Endothelial cell of umbilical vein (primary cell): Measurements from ENCODE around the gene CFP. TPM values are rescaled to one million over a fixed set of nuclear protein-coding genes. Genes with fewer than 3 reads are reported as not detected.

Experiments used
- BruUV-seq: library from RNA; stranded (reverse); fragments of 400-500 nt; replicated peaks from 2 replicates; lab custom pipeline; 2021; lab: Mats Ljungman, UMichigan
- CTCF ChIA-PET: fragments of 300-600, 350-600 bp; sonication (Branson Sonifier 250); formaldehyde crosslinking; loops from one replicate; lab custom pipeline; 2021; ENCODE audit warnings: antibody characterized with exemption, inconsistent platforms; lab: Charles Lee
- POLR2A ChIA-PET: fragments of 300-600, 350-600 bp; sonication (Branson Sonifier 250); formaldehyde crosslinking; loops from one replicate; lab custom pipeline; 2021; ENCODE audit warnings: antibody characterized with exemption, inconsistent platforms; lab: Charles Lee
- DNase-seq: peaks from one replicate; pipeline ENCODE4 v3.0.0-alpha.2; 2011; ENCODE audit warnings: low read depth, low spot score
- FAIRE-seq: peaks from 2 replicates; lab custom pipeline; 2011; peaks lifted over from hg19 to GRCh38; lab: Jason Lieb, UNC
- H2AFZ ChIP-seq: 2 replicates; pipeline ENCODE4 v1.6.0; 2012; ENCODE audit warnings: low read depth, low read length, control low read depth, inconsistent platforms
- H3K27ac ChIP-seq: 2 replicates; pipeline ENCODE4 v1.5.1; 2011; ENCODE audit warnings: low read depth, mild to moderate bottlenecking, control low read depth, low read length, moderate library complexity; ENCODE audit not compliant: insufficient read depth
- H3K27me3 ChIP-seq, 2 experiments: 2 replicates each; pipeline versions ENCODE4 v1.6.0 to v1.6.1; 2011; ENCODE audit warnings: low read length in 2 of 2, mixed read lengths in 1 of 2; ENCODE audit not compliant: control insufficient read depth in 2 of 2, insufficient read depth in 2 of 2
- H3K36me3 ChIP-seq, 2 experiments: 2 replicates in 1 of 2; 3 replicates in 1 of 2; pipeline ENCODE4 v1.5.1; 2011; ENCODE audit warnings: low read length in 2 of 2, mild to moderate bottlenecking in 1 of 2, moderate library complexity in 1 of 2; ENCODE audit not compliant: control insufficient read depth in 2 of 2, insufficient read depth in 2 of 2; ENCODE audit errors: extremely low read depth in 1 of 2
- H3K4me1 ChIP-seq: 3 replicates; pipeline ENCODE4 v1.5.1; 2011; ENCODE audit warnings: mild to moderate bottlenecking, low read length; ENCODE audit not compliant: control insufficient read depth, insufficient read depth; ENCODE audit errors: extremely low read depth
- H3K4me2 ChIP-seq: 2 replicates; pipeline ENCODE4 v1.6.1; 2011; ENCODE audit warnings: low read length, control low read depth, mixed read lengths; ENCODE audit not compliant: insufficient read depth
- H3K4me3 ChIP-seq, 3 experiments: fragments of 200-600 bp in 1 of 3; sonication (generic), shearing (Covaris generic) in 1 of 3; replicated peaks in 1 of 3; 2 replicates each; pipeline ENCODE4 v1.5.1; 2011 to 2016; ENCODE audit warnings: control low read depth in 3 of 3, low read length in 3 of 3, mild to moderate bottlenecking in 2 of 3, inconsistent platforms in 1 of 3, low read depth in 1 of 3, moderate library complexity in 1 of 3; ENCODE audit not compliant: insufficient read depth in 1 of 3
- H3K79me2 ChIP-seq: 2 replicates; pipeline ENCODE4 v1.6.0; 2012; ENCODE audit warnings: low read length, inconsistent platforms; ENCODE audit not compliant: control insufficient read depth, insufficient read depth
- H3K9ac ChIP-seq: replicated peaks from 2 replicates; pipeline ENCODE3; 2011; ENCODE audit warnings: low read length, control low read depth; ENCODE audit not compliant: insufficient read depth; ENCODE audit errors: extremely low read depth
- H3K9me1 ChIP-seq: replicated peaks from 3 replicates; pipeline ENCODE4 v1.6.0; 2011; ENCODE audit warnings: mild to moderate bottlenecking, low read length; ENCODE audit not compliant: control insufficient read depth, insufficient read depth; ENCODE audit errors: extremely low read depth
- H3K9me3 ChIP-seq: replicated peaks from 2 replicates; pipeline ENCODE4 v1.5.1; 2012; ENCODE audit warnings: low read length, inconsistent platforms; ENCODE audit not compliant: control insufficient read depth, insufficient read depth
- H4K20me1 ChIP-seq: replicated peaks from 2 replicates; pipeline ENCODE3; 2011; ENCODE audit warnings: mild to moderate bottlenecking, low read length; ENCODE audit not compliant: control insufficient read depth, insufficient read depth; ENCODE audit errors: extremely low read depth
- EZH2 ChIP-seq: IDR thresholded peaks from 2 replicates; pipeline ENCODE4 v1.6.1; 2012; ENCODE audit warnings: borderline replicate concordance, low read depth, mild to moderate bottlenecking, moderate library complexity, low read length, inconsistent platforms; ENCODE audit not compliant: severe bottlenecking
- FOS ChIP-seq: IDR thresholded peaks from 2 replicates; pipeline ENCODE4 v1.6.1; 2011; ENCODE audit warnings: mild to moderate bottlenecking, low read length, moderate library complexity, borderline replicate concordance; ENCODE audit not compliant: insufficient read depth
- GATA2 ChIP-seq: IDR thresholded peaks from 2 replicates; pipeline ENCODE4 v1.7.0; 2011; ENCODE audit warnings: low read depth, mild to moderate bottlenecking, moderate library complexity, mixed read lengths, low read length; ENCODE audit not compliant: insufficient read length, insufficient read depth
- JUN ChIP-seq: IDR thresholded peaks from 2 replicates; pipeline ENCODE4 v1.6.1; 2011; ENCODE audit warnings: borderline replicate concordance, low read depth; ENCODE audit not compliant: insufficient read length, insufficient read depth
- MYC ChIP-seq: IDR thresholded peaks from one replicate; pipeline ENCODE4 v1.6.1; 2011; ENCODE audit warnings: mild to moderate bottlenecking, low read depth, low read length
- POLR2A ChIP-seq: IDR thresholded peaks from 2 replicates; pipeline ENCODE4 v1.6.1; 2012; ENCODE audit warnings: low read depth, mild to moderate bottlenecking, control low read depth, low read length
- POLR2AphosphoS5 ChIP-seq: IDR thresholded peaks from 2 replicates; pipeline ENCODE4 v1.6.1; 2012; ENCODE audit warnings: low read depth, mild to moderate bottlenecking, control low read depth, low read length, moderate library complexity; ENCODE audit not compliant: insufficient read depth
- dilution Hi-C: fragments of 300-500 bp; cut with MboI; formaldehyde crosslinking; loops from one replicate; pipeline ENCODE4 v1.15.0; 2019; ENCODE audit warnings: low sequenced_read_pairs; ENCODE audit not compliant: extremely low pct_ligation_motif_present
- intact Hi-C: fragments of 100-400 bp; cut with micrococcal nuclease; formaldehyde crosslinking; loops from one replicate; pipeline ENCODE4 v1.10.0; 2022
- polyA plus RNA-seq, 4 experiments: library from polyadenylated mRNA; depleted of rRNA in 3 of 4; stranded (reverse) in 3 of 4; unstranded in 1 of 4; fragments of >200 nt; gene quantifications; 2 replicates each; pipeline versions ENCODE4 v1.2.1 to v1.2.3, GENCODE V29; 2011 to 2012; ENCODE audit warnings: missing spikeins in 1 of 4
- total RNA-seq: library from RNA; stranded (reverse); gene quantifications from 2 replicates; pipeline ENCODE4 v1.2.3, GENCODE V29; 2021
- TF ChIP-seq, protein P1 (sequence below), 2 donors: IDR thresholded peaks; 1 replicate in 1 of 2; 2 replicates in 1 of 2; pipeline ENCODE4 v1.5.1; 2011; ENCODE audit warnings: low read length in 2 of 2, mild to moderate bottlenecking in 2 of 2, moderate library complexity in 2 of 2, control low read depth in 1 of 2, inconsistent platforms in 1 of 2, low read depth in 1 of 2; ENCODE audit not compliant: insufficient read depth in 1 of 2; ENCODE audit errors: extremely low read depth in 1 of 2
- TF ChIP-seq, protein P2 (sequence below): IDR thresholded peaks from 2 replicates; pipeline ENCODE4 v1.6.1; 2011; ENCODE audit not compliant: insufficient read depth, insufficient read length

The CFP gene
- total and polyA plus RNA-seq, 2 donors (not counting 3 experiments of a cell fraction or from before 2014, with no cell fraction given) = 0.69 to 1.00 TPM

DNA sequence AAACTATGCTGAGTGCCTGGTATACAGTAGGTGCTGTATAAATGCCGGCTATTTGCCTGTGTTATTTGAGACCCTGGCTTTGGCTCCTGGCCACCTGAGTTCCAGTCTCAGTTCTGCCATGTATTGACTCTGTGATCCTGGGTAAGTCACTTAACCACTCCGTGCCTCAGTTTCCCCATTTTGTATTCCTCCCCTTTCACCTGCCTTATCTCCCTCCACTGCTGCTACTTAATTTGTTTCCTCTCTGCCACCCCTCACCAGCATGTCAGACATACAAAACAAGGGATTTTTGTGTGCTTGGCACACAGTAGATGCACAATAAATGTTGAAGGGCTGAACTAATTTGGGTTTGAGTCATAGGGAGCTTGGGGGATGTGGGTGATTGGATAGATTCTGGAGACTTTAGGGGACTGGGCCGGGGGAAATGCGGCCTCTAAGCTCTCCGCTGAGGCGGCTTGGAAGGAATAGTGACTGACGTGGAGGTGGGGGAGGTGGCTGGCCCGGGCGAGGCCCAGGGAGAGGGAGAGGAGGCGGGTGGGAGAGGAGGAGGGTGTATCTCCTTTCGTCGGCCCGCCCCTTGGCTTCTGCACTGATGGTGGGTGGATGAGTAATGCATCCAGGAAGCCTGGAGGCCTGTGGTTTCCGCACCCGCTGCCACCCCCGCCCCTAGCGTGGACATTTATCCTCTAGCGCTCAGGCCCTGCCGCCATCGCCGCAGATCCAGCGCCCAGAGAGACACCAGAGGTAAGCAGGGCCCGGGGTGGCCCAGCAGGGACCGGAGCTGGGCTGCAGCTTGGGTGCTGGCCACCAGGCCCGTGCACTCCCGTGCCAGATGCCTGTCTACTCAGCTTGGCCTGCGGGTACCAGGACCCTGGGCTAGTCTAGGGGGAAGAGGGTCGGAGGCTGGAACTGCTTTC lies 47.7 kb downstream of the CFP start, which contains the start of gene TIMP1:
TSS of gene TIMP1 (plus strand) at position 706 of the 917 bp plus-strand sequence. CDS start 980 bp downstream, outside the sequence.
- Histone ChIP-seq H3K4me1 (peaks cover 28% of the 10 kb centered on the region), H3K4me2 (peak within 1 kb of the TSS; percentile 25), H3K36me3 (peaks cover 0 to 2% of the 10 kb centered on the region in 2 experiments), H3K27me3 (no peaks in the 10 kb centered on the region), H2AFZ (peak within 1 kb of the TSS; percentile 28), H3K9ac (peak within 1 kb of the TSS; percentile 56), H3K27ac (peak within 1 kb of the TSS; percentile 67), H3K4me3 (peak within 1 kb of the TSS; percentile 3 to 60 (median 41)), H3K79me2 (peaks cover 3% of the 10 kb centered on the region), H3K9me1 (no peaks in the 10 kb centered on the region), H4K20me1 (no peaks in the 10 kb centered on the region), H3K9me3 (no peaks in the 10 kb centered on the region)
- CTCF ChIA-PET = interaction anchor here (0.7 to 1.0 kb wide), 4 partner anchors 20 to 85 kb away, joined by 3 to 4 read pairs (median 3); partner anchors contain the start of gene ELK1
- no peak for TF ChIP-seq JUN
- peak; percentile 52 for TF ChIP-seq FOS
- no peak for TF ChIP-seq EZH2
- TF ChIP-seq, protein P1, sequence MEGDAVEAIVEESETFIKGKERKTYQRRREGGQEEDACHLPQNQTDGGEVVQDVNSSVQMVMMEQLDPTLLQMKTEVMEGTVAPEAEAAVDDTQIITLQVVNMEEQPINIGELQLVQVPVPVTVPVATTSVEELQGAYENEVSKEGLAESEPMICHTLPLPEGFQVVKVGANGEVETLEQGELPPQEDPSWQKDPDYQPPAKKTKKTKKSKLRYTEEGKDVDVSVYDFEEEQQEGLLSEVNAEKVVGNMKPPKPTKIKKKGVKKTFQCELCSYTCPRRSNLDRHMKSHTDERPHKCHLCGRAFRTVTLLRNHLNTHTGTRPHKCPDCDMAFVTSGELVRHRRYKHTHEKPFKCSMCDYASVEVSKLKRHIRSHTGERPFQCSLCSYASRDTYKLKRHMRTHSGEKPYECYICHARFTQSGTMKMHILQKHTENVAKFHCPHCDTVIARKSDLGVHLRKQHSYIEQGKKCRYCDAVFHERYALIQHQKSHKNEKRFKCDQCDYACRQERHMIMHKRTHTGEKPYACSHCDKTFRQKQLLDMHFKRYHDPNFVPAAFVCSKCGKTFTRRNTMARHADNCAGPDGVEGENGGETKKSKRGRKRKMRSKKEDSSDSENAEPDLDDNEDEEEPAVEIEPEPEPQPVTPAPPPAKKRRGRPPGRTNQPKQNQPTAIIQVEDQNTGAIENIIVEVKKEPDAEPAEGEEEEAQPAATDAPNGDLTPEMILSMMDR (IDR thresholded peaks at IDR 0.05; ENCODE audit: extremely low read depth in 1 of 2, insufficient read depth in 1 of 2, low read depth in 1 of 2, low read length in 2 of 2) = no peak
- TF ChIP-seq GATA2 = no peak
- peak; percentile 81 for TF ChIP-seq POLR2A
- TF ChIP-seq, protein P2, sequence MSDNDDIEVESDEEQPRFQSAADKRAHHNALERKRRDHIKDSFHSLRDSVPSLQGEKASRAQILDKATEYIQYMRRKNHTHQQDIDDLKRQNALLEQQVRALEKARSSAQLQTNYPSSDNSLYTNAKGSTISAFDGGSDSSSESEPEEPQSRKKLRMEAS = no peak
- peak; percentile 75 for TF ChIP-seq POLR2AphosphoS5
- no peak for TF ChIP-seq MYC
- BruUV-seq = no TSS peak
- intact Hi-C loops (loop anchor here (1.0 to 5.0 kb wide), 3 partner anchors 21 to 55 kb away; partner anchors contain the start of genes ARAF and SYN1), dilution Hi-C loops (no loop called here)
- DNase-seq (peak; percentile 90), FAIRE-seq (peak; percentile 95)
- POLR2A ChIA-PET = interaction anchor here (0.6 kb wide), 2 partner anchors 46 to 49 kb away, joined by 4 read pairs; no protein-coding TSS in a partner anchor
